HG03571 (cell line): ENCODE measurements around the gene CCDC181.
"Not testable (repeated sequence)": the region's sequence is repeated elsewhere in the genome, so short reads cannot be mapped to it uniquely, and the experiment has no call there.

ENCODE experiments used
- ATAC-seq: cut with Tn5 transposase; IDR thresholded peaks from one replicate; pipeline ENCODE4 v1.9.1; 2021; ENCODE audit not compliant: unreplicated experiment

Gene CCDC181

GRCh38 chr1:169427081-169427641, at the start of gene CCDC181:
Gene CCDC181 (minus strand): TSS chr1:169427474. CDS start chr1:169424927, 2,547 bp downstream.
- no peak for ATAC-seq

GRCh38 chr1:169475806-169476387, 48.6 kb upstream of the CCDC181 start:
- ATAC-seq, result no peak

- ATAC-seq, result no peak
Observed at GRCh38 chr1:169474302-169474995, 47.2 kb upstream of the CCDC181 start.

- ATAC-seq, result no peak
Observed at GRCh38 chr1:169473347-169473746, 46.1 kb upstream of the CCDC181 start.

- no peak for ATAC-seq
Observed at GRCh38 chr1:169472738-169473137, 45.5 kb upstream of the CCDC181 start.

- ATAC-seq, result no peak
Observed at GRCh38 chr1:169468982-169469381, 41.7 kb upstream of the CCDC181 start.

GRCh38 chr1:169466259-169467230, 39.3 kb upstream of the CCDC181 start:
- ATAC-seq, result no peak

GRCh38 chr1:169465281-169465680, 38.0 kb upstream of the CCDC181 start:
- ATAC-seq, result no peak

- ATAC-seq, result no peak
Observed at GRCh38 chr1:169462385-169462784, 35.1 kb upstream of the CCDC181 start.

GRCh38 chr1:169461390-169462000, 34.2 kb upstream of the CCDC181 start:
- ATAC-seq, result no peak

GRCh38 chr1:169460191-169460833, 33.0 kb upstream of the CCDC181 start:
- ATAC-seq, result no peak

GRCh38 chr1:169457443-169457842, 30.2 kb upstream of the CCDC181 start:
- ATAC-seq, result no peak

- ATAC-seq, result no peak
Observed at GRCh38 chr1:169456029-169456428, 28.8 kb upstream of the CCDC181 start.

GRCh38 chr1:169452921-169453320, 25.6 kb upstream of the CCDC181 start:
- no peak for ATAC-seq

- no peak for ATAC-seq
Observed at GRCh38 chr1:169451218-169451824, 24.0 kb upstream of the CCDC181 start.

- ATAC-seq, result no peak
Observed at GRCh38 chr1:169443923-169444322, 16.6 kb upstream of the CCDC181 start.

GRCh38 chr1:169426174-169426705, 1.0 kb downstream of the CCDC181 start:
- no peak for ATAC-seq

- ATAC-seq, result no peak
Observed at GRCh38 chr1:169421309-169421708, 6.0 kb downstream of the CCDC181 start.

GRCh38 chr1:169414952-169415351, 12.3 kb downstream of the CCDC181 start:
- no peak for ATAC-seq

- not testable (repeated sequence) for ATAC-seq
Observed at GRCh38 chr1:169408340-169408739, 18.9 kb downstream of the CCDC181 start.
